ENCODE results near the gene TAS2R31.

GRCh38 chr12:11069854-11070365, 38.7 kb upstream of the TAS2R31 start:
- TF ChIP-seq, protein P1, sequence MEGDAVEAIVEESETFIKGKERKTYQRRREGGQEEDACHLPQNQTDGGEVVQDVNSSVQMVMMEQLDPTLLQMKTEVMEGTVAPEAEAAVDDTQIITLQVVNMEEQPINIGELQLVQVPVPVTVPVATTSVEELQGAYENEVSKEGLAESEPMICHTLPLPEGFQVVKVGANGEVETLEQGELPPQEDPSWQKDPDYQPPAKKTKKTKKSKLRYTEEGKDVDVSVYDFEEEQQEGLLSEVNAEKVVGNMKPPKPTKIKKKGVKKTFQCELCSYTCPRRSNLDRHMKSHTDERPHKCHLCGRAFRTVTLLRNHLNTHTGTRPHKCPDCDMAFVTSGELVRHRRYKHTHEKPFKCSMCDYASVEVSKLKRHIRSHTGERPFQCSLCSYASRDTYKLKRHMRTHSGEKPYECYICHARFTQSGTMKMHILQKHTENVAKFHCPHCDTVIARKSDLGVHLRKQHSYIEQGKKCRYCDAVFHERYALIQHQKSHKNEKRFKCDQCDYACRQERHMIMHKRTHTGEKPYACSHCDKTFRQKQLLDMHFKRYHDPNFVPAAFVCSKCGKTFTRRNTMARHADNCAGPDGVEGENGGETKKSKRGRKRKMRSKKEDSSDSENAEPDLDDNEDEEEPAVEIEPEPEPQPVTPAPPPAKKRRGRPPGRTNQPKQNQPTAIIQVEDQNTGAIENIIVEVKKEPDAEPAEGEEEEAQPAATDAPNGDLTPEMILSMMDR (IDR thresholded peaks at IDR 0.05; ENCODE audit: poor library complexity): no peak
- TF ChIP-seq EZH2 (IDR thresholded peaks at IDR 0.05; ENCODE audit: borderline replicate concordance) (no peak), EZH2phosphoT487 (IDR thresholded peaks at IDR 0.05; ENCODE audit: low read depth, severe bottlenecking, unreplicated experiment) (no peak)
